Mammary epithelial cell (primary cell): ENCODE measurements around the gene IL1F10.

Experiments
- EZH2 ChIP-seq: IDR thresholded peaks from 2 replicates; pipeline ENCODE4 v1.6.1; 2012; ENCODE audit warnings: low read length, inconsistent platforms, borderline replicate concordance
- TF ChIP-seq, protein P1 (sequence below), 2 donors: IDR thresholded peaks in 1 of 2; conservative IDR thresholded peaks in 1 of 2; 2 replicates each; pipeline ENCODE4 v1.5.1; 2011 to 2012; ENCODE audit warnings: inconsistent platforms in 2 of 2, low read length in 2 of 2, mild to moderate bottlenecking in 2 of 2, control low read depth in 1 of 2, low read depth in 1 of 2; ENCODE audit not compliant: insufficient read depth in 1 of 2; ENCODE audit errors: extremely low read depth in 1 of 2

DNA sequence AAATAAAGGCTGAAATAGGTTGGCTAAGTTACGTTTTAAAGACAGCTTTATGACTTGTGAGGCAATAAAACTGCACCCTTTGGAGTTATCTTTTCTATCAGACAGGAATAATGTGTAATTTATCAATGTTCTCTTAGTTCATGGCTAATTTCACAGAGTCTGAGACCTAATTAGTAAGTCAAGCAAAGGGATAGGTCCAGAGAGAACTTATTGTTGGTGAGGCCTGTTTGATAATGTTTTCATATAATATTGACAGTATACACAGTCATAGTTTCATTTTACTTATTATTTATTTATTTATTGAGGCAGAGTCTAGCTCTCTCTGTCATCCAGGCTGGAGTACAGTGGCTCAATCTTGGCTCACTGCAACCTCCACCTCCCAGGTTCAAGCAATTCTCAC, 10.7 kb upstream of the IL1F10 start:
- TF ChIP-seq, protein P1, sequence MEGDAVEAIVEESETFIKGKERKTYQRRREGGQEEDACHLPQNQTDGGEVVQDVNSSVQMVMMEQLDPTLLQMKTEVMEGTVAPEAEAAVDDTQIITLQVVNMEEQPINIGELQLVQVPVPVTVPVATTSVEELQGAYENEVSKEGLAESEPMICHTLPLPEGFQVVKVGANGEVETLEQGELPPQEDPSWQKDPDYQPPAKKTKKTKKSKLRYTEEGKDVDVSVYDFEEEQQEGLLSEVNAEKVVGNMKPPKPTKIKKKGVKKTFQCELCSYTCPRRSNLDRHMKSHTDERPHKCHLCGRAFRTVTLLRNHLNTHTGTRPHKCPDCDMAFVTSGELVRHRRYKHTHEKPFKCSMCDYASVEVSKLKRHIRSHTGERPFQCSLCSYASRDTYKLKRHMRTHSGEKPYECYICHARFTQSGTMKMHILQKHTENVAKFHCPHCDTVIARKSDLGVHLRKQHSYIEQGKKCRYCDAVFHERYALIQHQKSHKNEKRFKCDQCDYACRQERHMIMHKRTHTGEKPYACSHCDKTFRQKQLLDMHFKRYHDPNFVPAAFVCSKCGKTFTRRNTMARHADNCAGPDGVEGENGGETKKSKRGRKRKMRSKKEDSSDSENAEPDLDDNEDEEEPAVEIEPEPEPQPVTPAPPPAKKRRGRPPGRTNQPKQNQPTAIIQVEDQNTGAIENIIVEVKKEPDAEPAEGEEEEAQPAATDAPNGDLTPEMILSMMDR (conservative IDR thresholded peaks at IDR 0.05 in 1 of 2, IDR thresholded peaks at IDR 0.05 in 1 of 2; ENCODE audit: extremely low read depth in 1 of 2, insufficient read depth in 1 of 2, low read depth in 1 of 2, low read length in 2 of 2) = no peak
- no peak for TF ChIP-seq EZH2
